ENCODE results near the gene CDIPT.

The CDIPT gene

GRCh38 chr16:29831490-29831889, 31.5 kb downstream of the CDIPT start:
- no peak for DNase-seq (ENCODE audit: low read depth in 2 of 3, low spot score in 2 of 3)

- no peak for DNase-seq (ENCODE audit: low read depth in 2 of 3, low spot score in 2 of 3)
These were observed 32.3 kb downstream of the CDIPT start for GRCh38 chr16:29830774-29831173.

- DNase-seq (ENCODE audit: low read depth in 2 of 3, low spot score in 2 of 3) = no peak
These were observed 36.7 kb downstream of the CDIPT start for GRCh38 chr16:29826342-29826695.

- DNase-seq (ENCODE audit: low read depth in 2 of 3, low spot score in 2 of 3) = no peak
These were observed 37.6 kb downstream of the CDIPT start for GRCh38 chr16:29825145-29826044.

GRCh38 chr16:29824589-29825144, 38.4 kb downstream of the CDIPT start:
- DNase-seq (ENCODE audit: low read depth in 2 of 3, low spot score in 2 of 3) = no peak

GRCh38 chr16:29821643-29822115, 41.3 kb downstream of the CDIPT start:
- DNase-seq (ENCODE audit: low read depth in 2 of 3, low spot score in 2 of 3) = no peak

- no peak for DNase-seq (ENCODE audit: low read depth in 2 of 3, low spot score in 2 of 3)
These were observed 42.0 kb downstream of the CDIPT start for GRCh38 chr16:29820730-29821642.

- DNase-seq (ENCODE audit: low read depth in 2 of 3, low spot score in 2 of 3) = no peak
These were observed 42.7 kb downstream of the CDIPT start, which contains the start of gene MVP for GRCh38 chr16:29820271-29820701. MVP (plus strand) TSS chr16:29820462; CDS start chr16:29830550, 10,088 bp downstream.

GRCh38 chr16:29819506-29819905, 43.5 kb downstream of the CDIPT start:
- no peak for DNase-seq (ENCODE audit: low read depth in 2 of 3, low spot score in 2 of 3)

- DNase-seq (ENCODE audit: low read depth in 2 of 3, low spot score in 2 of 3) = no peak
These were observed 44.9 kb downstream of the CDIPT start for GRCh38 chr16:29818082-29818481.

- no peak for DNase-seq (ENCODE audit: low read depth in 2 of 3, low spot score in 2 of 3)
These were observed 46.2 kb downstream of the CDIPT start for GRCh38 chr16:29816694-29817441.

- DNase-seq (ENCODE audit: low read depth in 2 of 3, low spot score in 2 of 3) = peak; percentile 92 to 96 (median 96)
These were observed 47.0 kb downstream of the CDIPT start, which contains the start of gene PAGR1 for GRCh38 chr16:29815793-29816693. PAGR1 (plus strand) TSS chr16:29816152; CDS start chr16:29816526, 374 bp downstream.

- no peak for DNase-seq (ENCODE audit: low read depth in 2 of 3, low spot score in 2 of 3)
These were observed 47.8 kb downstream of the CDIPT start for GRCh38 chr16:29815032-29815721.

GRCh38 chr16:29814592-29814991, 48.4 kb downstream of the CDIPT start:
- no peak for DNase-seq (ENCODE audit: low read depth in 2 of 3, low spot score in 2 of 3)

GRCh38 chr16:29813644-29814562, 49.1 kb downstream of the CDIPT start:
- no peak for DNase-seq (ENCODE audit: low read depth in 2 of 3, low spot score in 2 of 3)

- DNase-seq (ENCODE audit: low read depth in 2 of 3, low spot score in 2 of 3) = no peak
These were observed 50.0 kb downstream of the CDIPT start for GRCh38 chr16:29812754-29813643.

Data from activated CD8-positive, alpha-beta memory T cell treated with anti-CD3 and anti-CD28 coated beads for 48 hours (primary cell).